ENCODE data around the gene NUDT1.
A peak's percentile ranks its signal among the peaks of the same experiment; 100 is the strongest.

NUDT1 gene

GRCh38 chr7:2220506-2220905 is 21.5 kb upstream of the NUDT1 start:
- no peak for DNase-seq (ENCODE audit: low read depth)
- H3K4me3 ChIP-seq (ENCODE audit: low read depth, low read length), result no peak overlapping the region

GRCh38 chr7:2220954-2221353 is 21.1 kb upstream of the NUDT1 start:
- DNase-seq (ENCODE audit: low read depth), result no peak
- no peak overlapping the region for H3K4me3 ChIP-seq (ENCODE audit: low read depth, low read length)

- H3K4me3 ChIP-seq (ENCODE audit: low read depth, low read length), result no peak overlapping the region
- DNase-seq (ENCODE audit: low read depth), result no peak
These were observed 19.5 kb upstream of the NUDT1 start for GRCh38 chr7:2222516-2222915.

- no peak overlapping the region for H3K4me3 ChIP-seq (ENCODE audit: low read depth, low read length)
- no peak for DNase-seq (ENCODE audit: low read depth)
These were observed 18.7 kb upstream of the NUDT1 start for GRCh38 chr7:2223321-2223720.

GRCh38 chr7:2224491-2224928 is 17.5 kb upstream of the NUDT1 start:
- no peak for DNase-seq (ENCODE audit: low read depth)
- H3K4me3 ChIP-seq (ENCODE audit: low read depth, low read length), result no peak overlapping the region

- DNase-seq (ENCODE audit: low read depth), result no peak
- H3K4me3 ChIP-seq (ENCODE audit: low read depth, low read length), result no peak overlapping the region
These were observed 17.1 kb upstream of the NUDT1 start for GRCh38 chr7:2224934-2225333.

GRCh38 chr7:2225336-2225735 is 16.7 kb upstream of the NUDT1 start:
- H3K4me3 ChIP-seq (ENCODE audit: low read depth, low read length), result no peak overlapping the region
- DNase-seq (ENCODE audit: low read depth), result no peak

- DNase-seq (ENCODE audit: low read depth), result no peak
- no peak overlapping the region for H3K4me3 ChIP-seq (ENCODE audit: low read depth, low read length)
These were observed 16.2 kb upstream of the NUDT1 start for GRCh38 chr7:2225830-2226229.

- DNase-seq (ENCODE audit: low read depth), result no peak
- H3K4me3 ChIP-seq (ENCODE audit: low read depth, low read length), result no peak overlapping the region
These were observed 14.3 kb upstream of the NUDT1 start for GRCh38 chr7:2227699-2228098.

GRCh38 chr7:2228921-2229320 is 13.1 kb upstream of the NUDT1 start:
- no peak for DNase-seq (ENCODE audit: low read depth)
- H3K4me3 ChIP-seq (ENCODE audit: low read depth, low read length), result no peak overlapping the region

GRCh38 chr7:2229467-2229866 is 12.6 kb upstream of the NUDT1 start:
- no peak overlapping the region for H3K4me3 ChIP-seq (ENCODE audit: low read depth, low read length)
- no peak for DNase-seq (ENCODE audit: low read depth)

GRCh38 chr7:2230226-2230625 is 11.8 kb upstream of the NUDT1 start:
- H3K4me3 ChIP-seq (ENCODE audit: low read depth, low read length), result no peak overlapping the region
- no peak for DNase-seq (ENCODE audit: low read depth)

- DNase-seq (ENCODE audit: low read depth), result no peak
These were observed 11.1 kb upstream of the NUDT1 start for GRCh38 chr7:2230882-2231281.

GRCh38 chr7:2231992-2232765 is 9.8 kb upstream of the NUDT1 start:
- H3K4me3 ChIP-seq (ENCODE audit: low read depth, low read length), result peak overlapping the region; percentile 89
- DNase-seq (ENCODE audit: low read depth), result no peak

More at GRCh38 chr7:2230882-2231281, 11.1 kb upstream of the NUDT1 start:
- H3K4me3 ChIP-seq (ENCODE audit: low read depth, low read length), result no peak overlapping the region

- peak within 1 kb of the TSS; percentile 89 for H3K4me3 ChIP-seq (ENCODE audit: low read depth, low read length)
- DNase-seq (ENCODE audit: low read depth), result peak; percentile 65
These were observed 9.1 kb upstream of the NUDT1 start, which contains the start of gene MAD1L1 for GRCh38 chr7:2232766-2233520. MAD1L1 (minus strand) TSS chr7:2232945; CDS start chr7:2230133, 2,812 bp downstream.

- no peak for DNase-seq (ENCODE audit: low read depth)
These were observed 8.1 kb upstream of the NUDT1 start for GRCh38 chr7:2233926-2234325.

GRCh38 chr7:2237109-2237602 is 4.9 kb upstream of the NUDT1 start:
- DNase-seq (ENCODE audit: low read depth), result no peak
- H3K4me3 ChIP-seq (ENCODE audit: low read depth, low read length), result no peak overlapping the region

More at GRCh38 chr7:2233926-2234325, 8.1 kb upstream of the NUDT1 start:
- H3K4me3 ChIP-seq (ENCODE audit: low read depth, low read length), result no peak overlapping the region

- no peak for DNase-seq (ENCODE audit: low read depth)
- H3K4me3 ChIP-seq (ENCODE audit: low read depth, low read length), result no peak overlapping the region
These were observed 2.8 kb upstream of the NUDT1 start for GRCh38 chr7:2239242-2239641.

GRCh38 chr7:2242541-2243429 is 759 bp downstream of the NUDT1 start:
- no peak for DNase-seq (ENCODE audit: low read depth)
- H3K4me3 ChIP-seq (ENCODE audit: low read depth, low read length), result peak overlapping the region; percentile 89

- no peak for DNase-seq (ENCODE audit: low read depth)
- H3K4me3 ChIP-seq (ENCODE audit: low read depth, low read length), result no peak overlapping the region
These were observed 1.4 kb downstream of the NUDT1 start for GRCh38 chr7:2243458-2243857.
